OCI-LY7 (cell line): ENCODE measurements around the gene PAGR1. TPM values are rescaled to one million over a fixed set of nuclear protein-coding genes. Genes with fewer than 3 reads are reported as not detected.
A peak's percentile ranks its signal among the peaks of the same experiment; 100 is the strongest.

Experiments
- BruUV-seq: library from RNA; stranded (reverse); fragments of 400-500 nt; replicated peaks from 2 replicates; lab custom pipeline; 2021; lab: Mats Ljungman, UMichigan
- CTCF ChIA-PET: fragments of 300-600 bp; sonication (Branson Sonifier 250); formaldehyde crosslinking; loops from one replicate; lab custom pipeline; 2022; ENCODE audit warnings: antibody characterized with exemption; ENCODE audit not compliant: unreplicated experiment; lab: Charles Lee
- POLR2A ChIA-PET: fragments of 300-600 bp; sonication (Branson Sonifier 250); formaldehyde crosslinking; loops from one replicate; lab custom pipeline; 2022; ENCODE audit warnings: antibody characterized with exemption; lab: Charles Lee
- DNase-seq: peaks from one replicate; pipeline ENCODE4 v3.0.0-alpha.2; 2015; ENCODE audit warnings: low spot score
- H2AFZ ChIP-seq: fragments of 200-600 bp; sonication (generic), shearing (Covaris generic); 2 replicates; pipeline ENCODE4 v1.6.1; 2014; ENCODE audit warnings: mild to moderate bottlenecking, antibody characterized with exemption, low read length, moderate library complexity
- H3K27ac ChIP-seq: fragments of 200-600 bp; sonication (generic); 2 replicates; pipeline ENCODE4 v1.5.1; 2014; ENCODE audit warnings: mixed run types, low read depth, mild to moderate bottlenecking, moderate library complexity, low read length, inconsistent platforms; ENCODE audit not compliant: poor library complexity, severe bottlenecking
- H3K36me3 ChIP-seq: fragments of 200-600 bp; sonication (generic); 2 replicates; pipeline ENCODE4 v1.6.1; 2014; ENCODE audit warnings: mild to moderate bottlenecking, antibody characterized with exemption, low read length, moderate library complexity, mixed read lengths; ENCODE audit not compliant: insufficient read depth
- H3K4me1 ChIP-seq: fragments of 200-600 bp; sonication (generic); 2 replicates; pipeline ENCODE4 v1.5.1; 2014; ENCODE audit warnings: mild to moderate bottlenecking, low read length; ENCODE audit not compliant: insufficient read depth, poor library complexity, severe bottlenecking
- H3K4me2 ChIP-seq: fragments of 200-600 bp; sonication (generic); 2 replicates; pipeline ENCODE4 v1.6.1; 2014; ENCODE audit warnings: mild to moderate bottlenecking, low read length
- H3K4me3 ChIP-seq: fragments of 200-600 bp; sonication (generic); 2 replicates; pipeline ENCODE4 v1.5.1; 2014; ENCODE audit warnings: mild to moderate bottlenecking, low read depth, low read length; ENCODE audit not compliant: poor library complexity, severe bottlenecking
- H3K79me2 ChIP-seq: fragments of 200-600 bp; sonication (generic); 2 replicates; pipeline ENCODE4 v1.6.1; 2016; ENCODE audit warnings: low read depth, mild to moderate bottlenecking, low read length, moderate library complexity, mixed read lengths; ENCODE audit not compliant: insufficient read depth
- H3K9me2 ChIP-seq: fragments of 200-600 bp; sonication (generic); 2 replicates; pipeline ENCODE4 v1.6.1; 2016; ENCODE audit warnings: mild to moderate bottlenecking, low read length, mixed read lengths; ENCODE audit not compliant: insufficient read depth
- H3K9me3 ChIP-seq: fragments of 200-600 bp; sonication (generic); 2 replicates; pipeline ENCODE4 v1.6.1; 2014; ENCODE audit warnings: mild to moderate bottlenecking, mixed run types, low read length, mixed read lengths
- H4K20me1 ChIP-seq: fragments of 200-600 bp; sonication (generic); 2 replicates; pipeline ENCODE4 v1.6.1; 2014; ENCODE audit warnings: mild to moderate bottlenecking, antibody characterized with exemption, low read length, moderate library complexity, mixed read lengths; ENCODE audit not compliant: insufficient read depth
- CTCF ChIP-seq: fragments of 200-600 bp; sonication (generic); conservative IDR thresholded peaks from 2 replicates; pipeline ENCODE4 v1.5.1; 2014; ENCODE audit warnings: mild to moderate bottlenecking, antibody characterized with exemption, low read length, moderate library complexity, mixed read lengths
- EZH2phosphoT487 ChIP-seq: fragments of 200-600 bp; sonication (generic); IDR thresholded peaks from 2 replicates; pipeline ENCODE4 v1.6.1; 2018; ENCODE audit warnings: low read depth, borderline replicate concordance, mild to moderate bottlenecking, mixed run types, antibody characterized with exemption, low read length, moderate library complexity, mixed read lengths
- intact Hi-C: fragments of 100-400 bp; cut with micrococcal nuclease; formaldehyde crosslinking; loops from one replicate; pipeline ENCODE4 v1.10.0; 2022; ENCODE audit not compliant: unreplicated experiment
- total RNA-seq, 2 experiments: library from RNA; depleted of rRNA in 1 of 2; stranded (reverse); fragments of >200 nt in 1 of 2; shearing (Covaris generic) in 1 of 2; gene quantifications; 2 replicates each; pipeline ENCODE4 v1.2.3, GENCODE V29; 2014 to 2022

Gene PAGR1
- total RNA-seq, 2 experiments from 2014 or later, result 51.7 to 59.4 TPM

GRCh38 chr16:29794231-29794710 is 21.7 kb upstream of the PAGR1 start:
- Histone ChIP-seq H3K36me3 (peaks cover 83% of the 10 kb centered on the region), H3K4me2 (peak overlapping the region; percentile 25; the same call in 1 of the 2 replicates), H3K9me2 (no peaks in the 10 kb centered on the region), H3K9me3 (no peaks in the 10 kb centered on the region), H3K4me3 (no peak overlapping the region), H2AFZ (no peak overlapping the region), H4K20me1 (peaks cover 10% of the 10 kb centered on the region), H3K4me1 (peaks cover 32% of the 10 kb centered on the region), H3K27ac (no peak overlapping the region), H3K79me2 (peaks cover 67% of the 10 kb centered on the region)
- no TSS peak for BruUV-seq
- ChIA-PET POLR2A (interaction anchor here (2.0 kb wide), 1 partner anchor 9 kb away, joined by 13 read pairs; no protein-coding TSS in a partner anchor), CTCF (interaction anchor here (0.6 kb wide), 2 partner anchors 10 to 180 kb away, joined by 3 read pairs; no protein-coding TSS in a partner anchor)
- DNase-seq, result no peak
- no peak for TF ChIP-seq CTCF
- TF ChIP-seq EZH2phosphoT487, result no peak
- intact Hi-C loops, result no loop called here

GRCh38 chr16:29802416-29802935 is 13.5 kb upstream of the PAGR1 start:
- Histone ChIP-seq H3K9me2 (no peaks in the 10 kb centered on the region), H3K9me3 (no peaks in the 10 kb centered on the region), H3K79me2 (no peaks in the 10 kb centered on the region; the same call in 1 of the 2 replicates), H2AFZ (no peak overlapping the region), H3K4me3 (no peak overlapping the region), H4K20me1 (no peaks in the 10 kb centered on the region), H3K27ac (peak overlapping the region; percentile 88), H3K4me2 (no peak overlapping the region), H3K36me3 (peaks cover 78% of the 10 kb centered on the region), H3K4me1 (peaks cover 30% of the 10 kb centered on the region)
- DNase-seq, result no peak
- BruUV-seq, result no TSS peak
- intact Hi-C loops, result no loop called here
- TF ChIP-seq CTCF (no peak), EZH2phosphoT487 (no peak)
- ChIA-PET CTCF (no interaction called here), POLR2A (interaction anchor here (2.4 to 2.5 kb wide), 2 partner anchors 9 to 12 kb away, joined by 13 to 19 read pairs; partner anchors contain the start of gene KIF22)

GRCh38 chr16:29804020-29804419 is 11.9 kb upstream of the PAGR1 start:
- H4K20me1 ChIP-seq, result peaks cover 8% of the 10 kb centered on the region
- H3K9me3 ChIP-seq, result no peaks in the 10 kb centered on the region
- H3K79me2 ChIP-seq, result peaks cover 12% of the 10 kb centered on the region; the same call in 1 of the 2 replicates
- H3K4me2 ChIP-seq, result peak overlapping the region; percentile 91
- H3K9me2 ChIP-seq, result no peaks in the 10 kb centered on the region
- POLR2A ChIA-PET, result interaction anchor here (0.7 to 2.5 kb wide), 8 partner anchors 9 to 103 kb away, joined by 3 to 19 read pairs (median 4); partner anchors contain the start of genes KIF22 and PAGR1
- DNase-seq, result peak; percentile 43
- peaks cover 78% of the 10 kb centered on the region for H3K36me3 ChIP-seq
- no peak overlapping the region for H2AFZ ChIP-seq
- H3K27ac ChIP-seq, result peak overlapping the region; percentile 88
- CTCF ChIA-PET, result interaction anchor here (0.8 to 1.1 kb wide), 2 partner anchors 10 to 12 kb away, joined by 3 read pairs; partner anchors contain the start of gene PAGR1
- TF ChIP-seq EZH2phosphoT487 (no peak), CTCF (no peak)
- intact Hi-C loops, result no loop called here
- H3K4me3 ChIP-seq, result peak overlapping the region; percentile 71
- TSS peak; percentile 24 for BruUV-seq
- H3K4me1 ChIP-seq, result peaks cover 40% of the 10 kb centered on the region
